OCI-LY3 (cell line): Measurements from ENCODE around the gene RGL3.
"Not testable (repeated sequence)": the region's sequence is repeated elsewhere in the genome, so short reads cannot be mapped to it uniquely, and the experiment has no call there.

Experiments
- H2AFZ ChIP-seq: fragments of 200-600, 300-600 bp; shearing (Covaris generic); 2 replicates; pipeline ENCODE4 v1.6.0; 2014; ENCODE audit warnings: antibody characterized with exemption, low read depth, low read length
- H3K27ac ChIP-seq: fragments of 200-600, 300-600 bp; sonication (generic); 2 replicates; pipeline ENCODE4 v1.5.1; 2014; ENCODE audit warnings: mild to moderate bottlenecking, low read length, moderate library complexity, mixed read lengths
- H3K27me3 ChIP-seq: fragments of 200-600, 300-600 bp; sonication (generic); 2 replicates; pipeline ENCODE4 v1.6.1; 2014; ENCODE audit warnings: low read depth, low read length, mixed read lengths
- H3K36me3 ChIP-seq: fragments of 200-600, 300-600 bp; sonication (generic); replicated peaks from 2 replicates; pipeline ENCODE3; 2014; ENCODE audit warnings: low read depth, low read length, mixed read lengths
- H3K4me1 ChIP-seq: fragments of 300-600, 200-600 bp; sonication (generic); 2 replicates; pipeline ENCODE4 v1.6.1; 2014; ENCODE audit warnings: low read length, mixed read lengths
- H3K4me2 ChIP-seq: fragments of 200-600, 300-600 bp; sonication (generic); 2 replicates; pipeline ENCODE4 v1.6.1; 2014; ENCODE audit warnings: low read length, mixed read lengths
- H3K4me3 ChIP-seq: fragments of 300-600, 200-600 bp; sonication (generic); 2 replicates; pipeline ENCODE4 v1.5.1; 2014; ENCODE audit warnings: antibody characterized with exemption, mild to moderate bottlenecking, low read length, moderate library complexity
- H3K79me2 ChIP-seq: fragments of 300-600, 200-600 bp; shearing (Covaris generic); 2 replicates; pipeline ENCODE4 v1.6.1; 2014; ENCODE audit warnings: mild to moderate bottlenecking, low read length, mixed read lengths
- H3K9ac ChIP-seq: fragments of 300-600, 200-600 bp; shearing (Covaris generic); 2 replicates; pipeline ENCODE4 v1.6.0; 2014; ENCODE audit warnings: mild to moderate bottlenecking, low read length, moderate library complexity
- H3K9me3 ChIP-seq: fragments of 200-600, 300-600 bp; shearing (Covaris generic); 2 replicates; pipeline ENCODE4 v1.6.1; 2014; ENCODE audit warnings: low read length, mixed read lengths; ENCODE audit not compliant: insufficient read depth
- H4K20me1 ChIP-seq: fragments of 200-600, 300-600 bp; sonication (generic); 2 replicates; pipeline ENCODE4 v1.6.1; 2016; ENCODE audit warnings: low read length, mixed read lengths; ENCODE audit not compliant: insufficient read depth
- EZH2phosphoT487 ChIP-seq: fragments of 200-600 bp; shearing (Covaris generic); IDR thresholded peaks from 2 replicates; pipeline ENCODE4 v1.6.1; 2018; ENCODE audit warnings: antibody characterized with exemption, mixed run types, low read depth
- TF ChIP-seq, protein P1 (sequence below): fragments of 200-600, 300-600 bp; sonication (generic); IDR thresholded peaks from 2 replicates; pipeline ENCODE4 v1.5.1; 2014; ENCODE audit warnings: antibody characterized with exemption, low read length, low read depth

Gene RGL3

DNA sequence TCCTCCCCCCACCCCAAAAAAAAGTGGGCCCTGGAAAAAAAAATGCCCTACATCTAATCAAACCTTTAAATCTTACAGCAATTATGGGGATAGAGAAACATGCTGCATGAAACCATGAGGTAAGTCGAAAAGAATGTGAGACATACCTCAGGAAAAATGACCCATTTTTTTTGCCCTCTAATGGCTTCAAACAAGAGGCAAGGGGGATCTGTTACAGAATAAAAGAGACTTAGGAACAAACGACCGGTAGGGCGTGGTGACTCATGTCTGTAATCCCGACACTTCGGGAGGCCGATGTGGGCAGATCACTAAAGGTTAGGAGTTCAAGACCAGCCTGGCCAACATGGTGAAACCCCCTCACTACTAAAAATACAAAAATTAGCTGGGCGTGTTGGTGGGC lies 8.4 kb downstream of the RGL3 start:
- H3K27ac ChIP-seq, result no peak overlapping the region
- H3K4me2 ChIP-seq, result no peak overlapping the region
- no peak overlapping the region for H3K9ac ChIP-seq
- H3K4me3 ChIP-seq, result no peak overlapping the region
- H3K9me3 ChIP-seq, result no peaks in the 10 kb centered on the region
- no peak for TF ChIP-seq EZH2phosphoT487
- TF ChIP-seq, protein P1, sequence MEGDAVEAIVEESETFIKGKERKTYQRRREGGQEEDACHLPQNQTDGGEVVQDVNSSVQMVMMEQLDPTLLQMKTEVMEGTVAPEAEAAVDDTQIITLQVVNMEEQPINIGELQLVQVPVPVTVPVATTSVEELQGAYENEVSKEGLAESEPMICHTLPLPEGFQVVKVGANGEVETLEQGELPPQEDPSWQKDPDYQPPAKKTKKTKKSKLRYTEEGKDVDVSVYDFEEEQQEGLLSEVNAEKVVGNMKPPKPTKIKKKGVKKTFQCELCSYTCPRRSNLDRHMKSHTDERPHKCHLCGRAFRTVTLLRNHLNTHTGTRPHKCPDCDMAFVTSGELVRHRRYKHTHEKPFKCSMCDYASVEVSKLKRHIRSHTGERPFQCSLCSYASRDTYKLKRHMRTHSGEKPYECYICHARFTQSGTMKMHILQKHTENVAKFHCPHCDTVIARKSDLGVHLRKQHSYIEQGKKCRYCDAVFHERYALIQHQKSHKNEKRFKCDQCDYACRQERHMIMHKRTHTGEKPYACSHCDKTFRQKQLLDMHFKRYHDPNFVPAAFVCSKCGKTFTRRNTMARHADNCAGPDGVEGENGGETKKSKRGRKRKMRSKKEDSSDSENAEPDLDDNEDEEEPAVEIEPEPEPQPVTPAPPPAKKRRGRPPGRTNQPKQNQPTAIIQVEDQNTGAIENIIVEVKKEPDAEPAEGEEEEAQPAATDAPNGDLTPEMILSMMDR, result no peak
- no peaks in the 10 kb centered on the region for H4K20me1 ChIP-seq
- H3K27me3 ChIP-seq, result no peaks in the 10 kb centered on the region
- no peaks in the 10 kb centered on the region for H3K79me2 ChIP-seq
- no peaks in the 10 kb centered on the region for H3K36me3 ChIP-seq
- H3K4me1 ChIP-seq, result no peaks in the 10 kb centered on the region
- no peak overlapping the region for H2AFZ ChIP-seq

DNA sequence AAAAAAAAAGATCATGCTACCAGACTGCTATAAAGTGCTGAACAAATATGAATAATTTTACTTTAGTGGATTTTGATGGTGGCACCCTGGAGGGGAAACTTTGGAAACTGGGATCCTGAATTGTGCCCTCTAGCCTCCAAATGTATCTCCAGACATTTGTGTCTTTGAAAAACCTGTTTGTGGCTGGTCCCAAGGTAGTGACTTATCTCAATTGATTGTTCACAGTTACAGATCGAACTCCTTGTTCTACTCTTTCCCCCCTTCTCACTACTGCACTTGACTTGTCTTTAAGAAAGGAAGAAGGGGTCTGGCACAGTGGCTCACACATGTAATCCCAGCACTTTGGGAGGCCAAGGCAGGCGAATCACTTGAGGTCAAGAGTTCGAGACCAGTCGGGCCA lies 10.5 kb downstream of the RGL3 start:
- no peak overlapping the region for H3K9ac ChIP-seq
- H3K4me2 ChIP-seq, result no peak overlapping the region
- no peaks in the 10 kb centered on the region for H3K79me2 ChIP-seq
- TF ChIP-seq EZH2phosphoT487, result no peak
- TF ChIP-seq, protein P1, result no peak
- no peaks in the 10 kb centered on the region for H3K27me3 ChIP-seq
- H3K4me3 ChIP-seq, result no peak overlapping the region
- no peak overlapping the region for H3K27ac ChIP-seq
- no peaks in the 10 kb centered on the region for H4K20me1 ChIP-seq
- H3K4me1 ChIP-seq, result no peaks in the 10 kb centered on the region
- H2AFZ ChIP-seq, result no peak overlapping the region
- H3K36me3 ChIP-seq, result no peaks in the 10 kb centered on the region
- no peaks in the 10 kb centered on the region for H3K9me3 ChIP-seq

DNA sequence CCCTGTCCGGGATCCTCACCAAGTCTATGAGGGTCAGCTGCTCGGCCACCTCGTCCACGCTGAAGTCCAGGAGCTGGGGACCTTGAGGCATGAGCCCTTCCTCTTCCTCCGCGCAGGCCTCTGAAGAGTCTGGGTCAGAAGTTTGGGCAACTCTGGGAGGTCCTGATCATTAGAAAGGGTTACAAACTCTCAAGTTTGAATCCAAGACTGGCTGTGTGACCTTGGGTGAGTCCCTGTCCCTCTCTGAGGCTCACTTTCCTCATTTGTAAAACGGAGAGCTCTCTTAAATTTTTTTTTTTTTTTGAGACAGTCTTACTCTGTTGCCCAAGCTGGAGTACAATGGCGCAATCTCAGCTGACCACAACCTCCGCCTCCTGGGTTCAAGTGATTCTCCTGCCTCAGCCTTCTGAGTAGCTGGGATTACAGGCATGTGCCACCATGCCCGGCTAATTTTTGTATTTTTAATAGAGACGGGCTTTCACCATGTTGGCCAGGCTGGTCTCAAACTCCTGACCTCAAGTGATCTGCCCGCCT lies 12.3 kb downstream of the RGL3 start:
- not testable (repeated sequence) for H3K9me3 ChIP-seq, H3K4me2 ChIP-seq, H3K9ac ChIP-seq, H2AFZ ChIP-seq, H4K20me1 ChIP-seq, H3K4me3 ChIP-seq, H3K79me2 ChIP-seq, H3K27ac ChIP-seq, H3K4me1 ChIP-seq, H3K36me3 ChIP-seq, H3K27me3 ChIP-seq

DNA sequence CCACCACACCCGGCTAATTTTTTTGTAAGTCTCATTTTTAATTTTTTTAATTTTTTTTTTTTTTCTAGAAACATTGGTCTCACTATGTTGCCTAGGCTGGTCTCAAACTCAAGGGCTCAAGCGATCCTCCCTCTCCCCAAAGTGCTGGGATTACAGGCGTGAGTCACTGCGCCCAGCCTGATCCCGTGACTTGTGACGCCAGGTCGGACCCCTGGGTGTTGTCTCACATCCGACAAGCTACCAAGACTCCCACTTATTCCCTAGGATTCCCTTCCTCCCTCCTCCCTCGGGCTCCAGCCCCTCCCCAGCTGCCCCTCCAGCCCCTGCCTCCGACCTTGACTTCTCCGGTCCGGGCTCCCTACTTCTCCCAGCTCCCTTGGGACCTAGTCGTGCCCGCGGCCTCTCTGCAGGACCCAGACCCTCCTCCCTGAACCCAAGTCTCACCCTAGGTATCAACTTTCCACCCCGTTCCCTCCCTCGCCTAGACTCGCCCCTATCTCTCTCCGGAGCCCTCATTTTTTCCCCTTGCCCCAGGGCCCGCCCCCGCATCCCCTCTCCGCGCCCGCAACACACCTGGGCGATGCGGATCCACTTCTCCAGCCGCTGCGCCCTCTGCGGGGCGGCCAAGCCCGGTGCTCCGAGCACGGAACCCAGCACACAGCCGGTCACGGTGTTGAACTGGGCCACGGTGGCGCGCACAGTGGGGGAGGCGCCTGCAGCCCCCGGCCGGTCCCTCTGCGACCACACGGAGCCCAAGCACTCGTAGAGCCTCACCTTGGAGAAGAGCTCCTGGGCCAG lies 13.1 kb downstream of the RGL3 start:
- no peak overlapping the region for H3K27ac ChIP-seq
- H3K9me3 ChIP-seq, result no peaks in the 10 kb centered on the region
- TF ChIP-seq, protein P1, result peak; percentile 14; the same call in 1 of the 2 replicates
- no peak for TF ChIP-seq EZH2phosphoT487
- no peaks in the 10 kb centered on the region for H3K27me3 ChIP-seq
- H3K79me2 ChIP-seq, result no peaks in the 10 kb centered on the region
- H3K4me2 ChIP-seq, result 0 out of 2 replicates have a peak overlapping the region, but pooled peaks have one; percentile 6
- H3K4me3 ChIP-seq, result no peak overlapping the region
- H2AFZ ChIP-seq, result no peak overlapping the region
- no peaks in the 10 kb centered on the region for H4K20me1 ChIP-seq
- H3K9ac ChIP-seq, result no peak overlapping the region
- no peaks in the 10 kb centered on the region for H3K36me3 ChIP-seq
- H3K4me1 ChIP-seq, result no peaks in the 10 kb centered on the region
